Glutamatergic neuron (in vitro differentiated cells): ENCODE measurements around the gene LPCAT4. TPM values are rescaled to one million over a fixed set of nuclear protein-coding genes. Genes with fewer than 3 reads are reported as not detected.

ENCODE experiments used
- DNase-seq: peaks from one replicate; pipeline ENCODE4 v3.0.0; 2022
- H3K27ac Mint-ChIP-seq: one replicate; pipeline ENCODE4 v1.8.0; 2020; ENCODE audit warnings: mild to moderate bottlenecking, mixed read lengths, inconsistent platforms; ENCODE audit not compliant: unreplicated experiment
- H3K27me3 Mint-ChIP-seq: one replicate; pipeline ENCODE4 v1.8.0; 2020; ENCODE audit warnings: mild to moderate bottlenecking, moderate library complexity, mixed read lengths, inconsistent platforms; ENCODE audit not compliant: unreplicated experiment
- H3K36me3 Mint-ChIP-seq: one replicate; pipeline ENCODE4 v1.8.0; 2020; ENCODE audit warnings: mild to moderate bottlenecking, mixed read lengths, inconsistent platforms; ENCODE audit not compliant: unreplicated experiment
- H3K4me1 Mint-ChIP-seq: one replicate; pipeline ENCODE4 v1.8.0; 2020; ENCODE audit warnings: mild to moderate bottlenecking, low read depth, mixed read lengths, inconsistent platforms; ENCODE audit not compliant: unreplicated experiment
- H3K4me3 Mint-ChIP-seq: one replicate; pipeline ENCODE4 v1.8.0; 2020; ENCODE audit warnings: mild to moderate bottlenecking, mixed read lengths, inconsistent platforms; ENCODE audit not compliant: unreplicated experiment
- H3K9me3 Mint-ChIP-seq: one replicate; pipeline ENCODE4 v1.8.0; 2020; ENCODE audit warnings: mild to moderate bottlenecking, moderate library complexity, mixed read lengths, inconsistent platforms; ENCODE audit not compliant: unreplicated experiment
- CTCF ChIP-seq: fragments of 200-600 bp; sonication (generic); IDR thresholded peaks from one replicate; pipeline ENCODE4 v1.5.0; 2021; ENCODE audit not compliant: partially characterized antibody, unreplicated experiment
- total RNA-seq: library from RNA; stranded (reverse); fragmentation: NEBNext Ultra II Directional; extraction: Animal tissue kit (Norgen Biotek cat#: 25700); gene quantifications from one replicate; pipeline ENCODE4 v1.2.1, GENCODE V29; 2021; ENCODE audit not compliant: unreplicated experiment

LPCAT4 gene
- total RNA-seq, 1 donor from 2014 or later = 107 TPM

GRCh38 chr15:34366271-34367065, 528 bp downstream of the LPCAT4 start:
- Mint-ChIP-seq H3K9me3 (peaks cover 6% of the 10 kb centered on the region), H3K4me1 (peaks cover 8% of the 10 kb centered on the region), H3K36me3 (peaks cover 6% of the 10 kb centered on the region), H3K27me3 (peaks cover 6% of the 10 kb centered on the region), H3K4me3 (peak overlapping the region; percentile 96), H3K27ac (peak overlapping the region; percentile 80)
- no peak for TF ChIP-seq CTCF
- DNase-seq = peak; percentile 79

- Mint-ChIP-seq H3K27me3 (peaks cover 6% of the 10 kb centered on the region), H3K27ac (peak overlapping the region; percentile 64), H3K4me3 (peak overlapping the region; percentile 96), H3K36me3 (peaks cover 6% of the 10 kb centered on the region), H3K9me3 (peaks cover 6% of the 10 kb centered on the region), H3K4me1 (peaks cover 8% of the 10 kb centered on the region)
- DNase-seq = no peak
- no peak for TF ChIP-seq CTCF
Observed at GRCh38 chr15:34365836-34366235, 1.2 kb downstream of the LPCAT4 start.

- H3K4me3 Mint-ChIP-seq = peak overlapping the region; percentile 96
- DNase-seq = no peak
- H3K27me3 Mint-ChIP-seq = peaks cover 6% of the 10 kb centered on the region
- no peak for TF ChIP-seq CTCF
- peak overlapping the region; percentile 64 for H3K27ac Mint-ChIP-seq
- H3K9me3 Mint-ChIP-seq = peaks cover 6% of the 10 kb centered on the region
- H3K4me1 Mint-ChIP-seq = peaks cover 8% of the 10 kb centered on the region
- peaks cover 6% of the 10 kb centered on the region for H3K36me3 Mint-ChIP-seq
Observed at GRCh38 chr15:34365091-34365825, 1.7 kb downstream of the LPCAT4 start.

GRCh38 chr15:34364041-34364440, 3.0 kb downstream of the LPCAT4 start:
- Mint-ChIP-seq H3K27me3 (peaks cover 8% of the 10 kb centered on the region), H3K36me3 (peaks cover 6% of the 10 kb centered on the region), H3K9me3 (peaks cover 6% of the 10 kb centered on the region)

More at GRCh38 chr15:34364041-34364440, 3.0 kb downstream of the LPCAT4 start:
- Mint-ChIP-seq H3K4me3 (no peak overlapping the region), H3K4me1 (peaks cover 8% of the 10 kb centered on the region), H3K27ac (no peak overlapping the region)
- no peak for TF ChIP-seq CTCF
- DNase-seq = no peak
